NCI-H1436 (cell line): Measurements from ENCODE around the gene ZNF532.
A peak's percentile ranks its signal among the peaks of the same experiment; 100 is the strongest.
"Not testable (repeated sequence)": the region's sequence is repeated elsewhere in the genome, so short reads cannot be mapped to it uniquely, and the experiment has no call there.

ENCODE experiments used
- DNase-seq: peaks from one replicate; lab custom pipeline; 2025; lab: John Stamatoyannopoulos, UW

ZNF532 gene

GRCh38 chr18:58847383-58848071 is 17.1 kb upstream of the ZNF532 start:
- no peak for DNase-seq

GRCh38 chr18:58848685-58849084 is 16.0 kb upstream of the ZNF532 start:
- no peak for DNase-seq

DNA sequence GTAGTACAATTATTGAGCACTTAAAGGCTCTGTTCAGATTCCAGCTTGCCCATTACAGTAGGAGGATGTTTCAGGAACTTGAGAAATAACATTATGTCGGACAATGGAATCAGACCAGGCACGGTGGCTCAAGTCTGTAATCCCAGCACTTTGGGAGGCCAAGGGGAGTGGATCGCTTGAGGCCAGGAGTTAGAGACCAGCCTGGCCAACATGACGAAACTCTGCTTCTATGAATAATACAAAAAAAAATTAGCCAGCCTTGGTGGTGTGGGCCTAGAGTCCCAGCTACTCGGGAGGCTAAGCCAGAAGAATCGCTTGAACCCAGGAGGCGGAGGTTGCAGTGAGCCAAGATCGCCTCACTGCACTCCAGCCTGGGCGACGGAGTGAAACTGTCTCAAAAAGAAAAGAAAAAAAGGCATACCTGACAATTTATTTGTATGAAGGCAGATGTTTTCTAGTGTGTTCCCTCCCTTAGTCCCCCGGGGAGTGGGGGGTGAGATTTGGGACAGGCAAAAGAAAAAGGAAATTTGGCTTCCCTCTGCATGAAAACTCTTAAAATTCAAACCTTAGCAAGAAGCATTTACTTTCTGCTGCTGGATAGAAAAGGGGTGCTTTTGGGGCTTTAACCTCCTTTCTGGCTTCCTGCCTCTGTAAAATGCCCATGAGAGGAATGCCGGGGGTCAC is 13.7 kb upstream of the ZNF532 start:
- DNase-seq, result no peak

GRCh38 chr18:58851856-58852255 is 12.8 kb upstream of the ZNF532 start:
- no peak for DNase-seq

GRCh38 chr18:58852629-58853028 is 12.0 kb upstream of the ZNF532 start:
- no peak for DNase-seq

GRCh38 chr18:58853561-58853960 is 11.1 kb upstream of the ZNF532 start:
- no peak for DNase-seq

DNA sequence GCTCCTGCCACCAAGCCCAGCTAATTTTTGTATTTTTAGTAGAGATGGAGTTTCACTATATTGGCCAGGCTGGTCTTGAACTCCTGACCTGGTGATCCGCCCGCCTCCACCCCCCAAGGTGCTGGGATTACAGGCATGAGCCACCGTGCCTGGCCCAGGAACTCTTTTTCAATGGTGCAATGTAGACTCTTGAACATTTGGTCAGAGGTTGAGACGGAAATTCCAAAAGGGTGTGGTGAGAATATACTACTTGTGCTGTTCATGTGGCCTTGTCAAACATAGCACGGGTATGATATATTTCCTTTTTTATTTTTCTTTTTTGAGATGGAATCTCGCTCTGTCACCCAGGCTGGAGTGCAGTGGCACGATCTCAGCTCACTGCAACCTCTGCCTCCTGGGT is 9.2 kb upstream of the ZNF532 start:
- not testable (repeated sequence) for DNase-seq

- DNase-seq, result no peak
Measured at GRCh38 chr18:58856881-58857280, 7.8 kb upstream of the ZNF532 start.

- no peak for DNase-seq
Measured at GRCh38 chr18:58858591-58859468, 5.8 kb upstream of the ZNF532 start.

DNA sequence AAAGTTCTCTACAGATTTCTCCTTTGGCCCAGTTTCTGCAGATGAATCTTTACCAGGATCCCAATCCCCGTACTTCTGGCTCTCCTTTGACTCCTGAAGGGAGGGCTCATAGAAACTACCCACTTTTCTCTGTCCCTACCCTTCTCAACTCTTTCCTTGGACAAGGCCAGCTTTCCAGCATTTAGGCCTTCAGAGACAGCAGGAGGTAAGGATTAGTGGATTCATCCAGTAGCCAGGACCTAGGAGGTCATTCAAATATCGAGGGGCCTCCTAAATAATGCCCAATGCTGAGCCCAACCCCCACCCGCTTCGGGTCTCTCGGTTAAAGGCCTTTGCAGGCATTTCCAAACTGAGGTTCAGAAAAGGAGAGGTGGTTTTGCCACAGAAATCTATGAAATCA is 4.8 kb upstream of the ZNF532 start:
- no peak for DNase-seq

DNA sequence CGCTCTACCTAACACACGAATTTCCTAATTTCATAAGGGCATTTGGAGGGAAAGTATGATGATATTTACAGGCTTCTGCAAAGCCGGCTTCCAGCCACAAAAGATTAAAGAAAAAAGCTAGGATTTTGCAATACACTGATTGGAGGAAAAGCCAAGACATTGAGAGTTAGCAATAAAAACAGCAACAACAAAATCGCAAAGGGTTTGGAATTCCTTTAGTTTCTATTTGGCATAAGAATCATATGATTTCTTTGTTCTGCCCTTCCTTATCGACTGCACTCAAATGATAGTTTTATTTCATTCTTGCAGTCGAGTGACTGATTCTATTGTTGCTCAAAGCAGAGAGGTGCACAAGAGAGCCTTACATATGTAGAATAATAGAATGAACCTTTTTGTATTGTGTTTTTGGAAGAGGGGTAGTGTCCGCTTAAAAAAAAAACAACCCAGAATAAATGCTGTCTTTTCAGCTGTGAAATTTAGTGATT is 3.9 kb upstream of the ZNF532 start:
- DNase-seq, result no peak

DNA sequence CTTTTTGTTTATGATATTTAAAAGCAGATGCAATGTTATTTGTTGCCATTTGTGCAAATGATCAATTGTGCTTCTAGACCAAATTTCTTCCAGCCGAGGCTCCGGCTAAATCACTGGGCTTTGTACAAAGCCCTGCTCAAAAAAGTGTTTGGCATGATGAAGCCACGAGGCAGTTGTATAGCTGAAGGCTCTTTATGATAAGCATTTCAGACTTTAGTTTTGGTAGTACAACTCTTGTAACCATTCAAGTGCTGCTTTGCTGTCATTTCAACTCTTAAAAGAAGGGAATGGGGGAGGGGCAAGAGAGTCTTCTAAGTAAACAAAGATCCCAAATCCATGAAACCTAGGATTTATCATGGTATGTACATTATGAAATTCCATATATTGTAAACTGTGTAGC is 3.3 kb upstream of the ZNF532 start:
- no peak for DNase-seq

DNA sequence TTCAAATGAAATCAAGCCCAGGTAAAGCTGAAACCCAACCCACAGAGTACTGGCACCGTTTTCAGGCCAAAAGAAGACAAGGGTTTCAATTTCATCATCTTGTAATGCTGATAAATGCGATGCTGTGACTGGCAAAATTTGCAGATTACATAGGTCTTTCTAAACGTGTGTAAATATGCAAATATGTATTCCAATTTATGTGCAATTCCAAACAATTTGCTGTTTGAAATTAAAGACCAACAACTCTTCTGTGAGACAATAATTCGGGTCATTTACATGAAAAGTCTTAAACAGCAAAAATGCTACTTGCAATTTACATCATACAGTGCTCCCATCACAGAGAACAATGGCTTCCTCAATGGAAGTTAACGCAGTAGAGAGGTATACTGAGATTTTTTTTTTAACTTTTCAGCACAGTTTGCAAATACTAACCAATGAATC is 2.8 kb upstream of the ZNF532 start:
- DNase-seq, result no peak

DNA sequence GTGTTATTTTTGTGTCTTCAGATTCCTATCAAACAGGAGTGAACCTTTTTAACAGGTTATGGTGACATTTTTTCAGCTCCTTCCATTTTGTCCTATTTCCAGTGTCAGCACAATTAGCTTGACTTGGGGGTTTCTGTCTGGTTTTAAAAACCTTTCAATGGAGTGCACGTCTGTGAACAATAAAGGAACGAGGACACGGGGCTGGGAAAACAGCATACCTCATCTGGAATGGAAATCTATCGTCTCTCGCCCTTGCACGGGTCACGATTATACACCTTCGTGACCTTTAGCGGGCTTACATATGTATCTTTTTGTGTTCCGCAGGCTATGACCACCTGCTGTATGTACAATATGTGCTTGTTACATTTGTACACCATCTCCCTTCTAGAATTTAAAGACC is 2.3 kb upstream of the ZNF532 start:
- no peak for DNase-seq

- DNase-seq, result peak; percentile 34
Measured at GRCh38 chr18:58862851-58863538, 1.7 kb upstream of the ZNF532 start.

- no peak for DNase-seq
Measured at GRCh38 chr18:58863539-58864145, 1.0 kb upstream of the ZNF532 start.

DNA sequence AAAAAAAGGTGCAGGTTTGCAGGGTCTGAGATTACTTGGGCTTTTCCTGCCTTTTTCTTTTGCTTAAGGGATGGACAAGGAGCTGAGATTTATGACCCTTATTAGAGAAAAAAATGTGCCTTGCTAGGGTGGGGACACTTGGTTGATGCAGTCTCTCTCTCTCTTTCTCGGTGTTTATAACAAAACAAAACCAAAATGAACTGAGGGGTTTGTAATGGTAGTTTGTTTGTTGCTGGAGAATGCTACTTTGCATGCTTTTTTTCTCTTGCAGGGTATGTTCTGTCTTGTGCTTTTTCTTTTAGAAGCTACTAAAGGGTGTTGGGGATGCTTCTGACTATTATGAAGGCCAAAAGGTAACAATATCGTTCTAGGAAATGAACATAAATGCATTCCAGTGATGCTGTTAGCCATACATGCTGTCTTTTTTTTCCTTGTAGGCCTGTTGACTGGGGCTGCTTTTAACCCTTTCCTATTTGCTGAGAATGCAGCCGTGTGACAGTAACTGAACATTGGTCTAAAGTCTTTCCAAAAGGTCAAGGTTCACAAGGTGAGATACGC is 435 bp downstream of the ZNF532 start:
- no peak for DNase-seq

DNA sequence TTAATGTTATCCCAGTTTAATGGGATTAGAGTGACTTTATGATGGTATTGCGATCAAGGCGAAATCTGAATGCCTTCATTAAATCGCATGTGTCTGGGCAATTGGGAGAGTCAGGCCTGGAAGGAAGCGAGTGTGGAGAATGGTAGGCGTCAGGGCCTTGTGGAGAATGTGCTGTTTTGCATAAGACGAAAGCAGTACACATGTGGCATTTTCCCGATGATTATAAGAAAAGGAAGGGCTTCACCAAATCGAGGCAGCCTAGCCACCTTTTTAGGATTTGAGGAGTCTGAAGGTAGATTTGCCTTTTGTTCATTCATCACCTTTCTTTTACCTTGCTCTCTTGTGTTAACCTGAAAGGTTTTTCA is 1.0 kb downstream of the ZNF532 start:
- no peak for DNase-seq

DNA sequence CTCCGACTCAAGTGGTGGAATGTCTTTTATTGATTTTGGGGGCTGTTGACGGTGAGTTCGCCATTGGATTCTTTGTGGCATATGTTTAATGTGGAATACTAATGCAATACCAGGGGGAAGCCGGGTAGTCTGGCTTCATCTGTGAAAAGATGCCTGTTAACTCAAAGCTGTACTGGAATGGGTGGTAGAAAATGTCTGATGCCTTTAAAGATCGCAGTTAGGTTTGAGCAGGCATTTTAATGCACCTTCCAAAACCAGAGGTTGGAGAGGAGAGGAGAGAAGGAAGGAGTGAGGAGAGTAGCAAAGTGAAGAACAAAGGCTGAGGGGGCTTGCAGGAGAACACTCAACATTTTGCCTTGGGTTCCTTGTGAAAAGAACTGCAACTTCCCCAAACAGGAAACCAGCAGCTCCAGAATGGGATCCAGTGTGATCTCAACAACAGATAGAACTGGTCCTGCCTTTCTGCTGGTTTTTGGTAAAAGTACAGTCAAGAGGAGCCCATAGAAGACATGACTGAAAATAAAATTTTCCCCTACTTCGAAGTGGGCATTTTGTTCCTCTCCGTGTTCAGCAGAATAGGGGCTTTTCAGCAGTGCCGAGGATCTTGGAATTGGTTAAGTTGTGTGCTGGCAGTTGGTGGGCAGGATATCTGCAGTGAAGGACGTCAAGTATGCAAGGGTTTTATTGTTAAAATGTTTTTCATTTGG is 1.5 kb downstream of the ZNF532 start:
- DNase-seq, result no peak

DNA sequence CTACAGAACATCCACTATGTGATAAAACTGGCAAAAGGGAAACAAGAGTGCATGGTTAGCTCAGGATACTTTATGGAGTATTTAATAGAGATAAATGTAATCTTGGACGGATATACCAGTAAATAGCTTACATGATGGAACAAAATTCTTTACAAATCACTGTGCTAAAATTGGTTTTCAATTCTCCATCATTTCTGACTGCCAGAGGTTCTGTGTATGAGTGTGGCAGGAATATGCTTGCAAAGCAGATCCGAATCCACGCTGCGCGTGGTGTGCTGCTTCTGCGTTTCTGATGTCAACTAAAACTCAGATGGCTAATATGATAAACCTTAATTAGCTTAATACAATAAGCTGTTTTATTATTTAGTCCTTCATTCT is 2.1 kb downstream of the ZNF532 start:
- no peak for DNase-seq
